Measurements from ENCODE around the gene PRM1.
"Not testable (repeated sequence)": the region's sequence is repeated elsewhere in the genome, so short reads cannot be mapped to it uniquely, and the experiment has no call there.

PRM1 gene

DNA sequence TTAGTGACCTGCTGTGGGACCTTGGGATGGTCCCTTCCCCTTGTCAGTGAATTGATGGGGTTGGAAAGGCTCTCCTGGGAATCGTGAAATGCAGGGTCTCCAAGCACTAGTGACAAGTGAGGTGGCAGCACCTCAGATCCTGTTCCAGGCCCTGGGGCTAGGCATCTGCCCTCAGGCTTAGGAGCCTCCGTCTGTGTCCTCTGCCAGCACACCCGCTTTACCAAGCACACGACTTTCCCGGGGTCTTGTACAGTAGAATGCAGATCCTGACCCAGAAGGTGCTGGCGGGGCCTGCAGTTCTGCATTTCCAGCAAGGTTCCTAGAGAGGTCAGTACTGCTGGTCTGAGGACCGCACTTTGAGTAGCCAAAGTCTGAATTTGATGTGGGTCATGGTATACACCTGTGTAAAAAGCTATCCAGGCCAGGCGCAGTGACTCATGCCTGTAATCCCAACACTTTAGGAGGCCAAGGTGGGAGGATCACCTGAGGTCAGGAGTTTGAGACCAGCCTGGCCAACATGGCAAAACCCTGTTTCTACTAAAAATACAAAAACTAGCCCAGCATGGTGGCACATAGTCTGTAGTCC lies 33.3 kb upstream of the PRM1 start:
- DNase-seq (ENCODE audit: low read depth) = no peak

DNA sequence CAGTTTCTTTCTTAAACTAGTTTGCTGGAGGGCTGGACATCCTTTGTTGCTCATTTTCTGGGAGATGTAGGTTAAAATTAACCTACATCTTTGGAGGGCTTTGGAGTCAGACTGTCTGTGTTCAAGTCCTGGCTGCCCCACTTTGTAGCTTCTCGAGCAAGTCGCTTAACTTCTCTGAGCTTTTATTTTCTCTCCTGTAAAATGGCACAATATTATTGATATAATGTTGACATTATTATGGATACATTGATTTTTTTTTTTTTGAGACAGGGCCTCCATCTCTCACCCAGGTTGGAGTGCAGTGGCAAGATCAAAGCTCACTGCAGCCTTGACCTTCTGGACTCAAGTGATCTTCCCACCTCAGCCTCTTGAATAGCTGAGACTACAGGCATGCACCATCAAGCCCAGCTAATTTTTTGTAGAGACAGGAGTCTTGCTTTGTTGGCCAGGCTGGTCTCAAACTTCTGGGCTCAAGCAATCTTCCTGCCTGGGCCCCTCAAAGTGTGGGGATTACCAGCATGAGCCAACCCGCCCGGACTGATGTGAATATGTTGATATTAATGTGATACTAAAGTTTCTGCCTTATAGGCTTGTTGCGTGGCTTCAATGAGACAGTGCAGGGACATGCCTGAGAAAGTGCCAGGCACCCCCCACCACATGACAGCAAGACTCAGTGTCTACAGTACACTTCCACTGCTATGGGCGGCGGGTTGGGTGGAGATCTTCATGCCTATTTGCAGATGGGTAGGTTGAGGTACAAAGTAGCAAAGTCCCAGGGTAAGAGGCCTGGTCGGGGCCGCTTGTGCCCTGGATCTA lies 32.6 kb upstream of the PRM1 start:
- no peak for DNase-seq (ENCODE audit: low read depth)

DNA sequence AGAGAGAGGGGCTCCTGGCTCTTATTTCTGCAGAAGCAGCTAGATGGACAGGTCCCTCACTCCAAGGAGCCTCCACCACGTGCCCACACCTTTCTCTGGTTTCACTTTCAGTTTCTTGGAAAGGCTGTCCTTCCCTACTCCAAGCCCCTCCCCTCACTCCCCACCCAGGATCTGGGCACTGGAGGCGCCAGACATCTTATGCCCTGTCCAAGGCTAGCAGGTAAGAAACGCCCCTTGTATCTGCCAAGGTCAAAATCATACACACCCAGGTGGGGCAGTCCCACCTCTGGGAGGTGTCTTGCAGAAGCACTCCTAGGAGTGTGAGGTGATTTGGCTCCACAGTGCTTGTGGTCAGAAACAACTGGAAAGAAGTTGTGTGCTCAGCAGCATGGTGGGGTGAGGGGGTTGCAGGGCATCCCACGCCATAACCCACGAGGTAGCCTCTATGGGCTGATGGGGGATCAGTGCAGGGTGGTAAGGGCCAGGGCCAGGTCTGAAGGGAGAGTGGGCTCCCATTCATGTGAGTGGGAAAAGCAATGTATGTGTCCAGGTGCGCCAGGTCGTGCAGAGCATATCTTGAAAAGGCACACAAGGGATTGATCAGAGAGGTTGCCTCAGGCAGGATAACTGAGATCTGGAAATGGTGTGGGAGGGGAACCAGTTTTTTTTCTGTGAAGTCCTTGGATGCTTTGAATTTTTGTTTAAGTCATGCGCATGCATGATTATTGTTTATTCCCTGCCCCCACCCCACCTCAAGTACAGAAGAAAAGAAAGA lies 31.8 kb upstream of the PRM1 start:
- no peak for DNase-seq (ENCODE audit: low read depth)

DNA sequence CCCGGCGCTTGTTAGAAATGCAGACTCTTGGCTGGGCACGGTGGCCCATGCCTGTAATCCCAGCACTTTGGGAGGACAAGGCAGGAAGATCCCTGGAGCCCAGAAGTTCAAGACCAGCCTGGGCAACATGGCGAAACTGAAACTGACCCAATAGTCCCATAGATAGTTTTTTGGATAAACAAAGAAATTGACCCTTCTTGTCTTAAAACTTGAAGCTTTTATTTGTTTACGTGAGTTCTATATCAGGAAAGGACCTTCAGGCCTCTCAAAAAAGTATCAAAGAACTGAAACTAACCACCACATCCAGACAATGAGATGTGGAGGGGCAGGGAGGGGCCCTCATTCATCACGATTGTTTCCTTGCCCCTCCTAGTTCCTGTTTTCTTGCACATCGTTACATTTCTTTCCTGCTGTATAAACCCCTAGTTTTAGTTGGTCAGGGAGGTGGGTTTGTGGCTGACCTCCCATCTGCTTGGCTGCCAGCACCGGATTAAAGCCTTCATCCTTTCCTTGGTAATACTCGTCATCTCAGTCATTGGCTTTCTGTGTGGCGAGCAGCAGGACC lies 29.9 kb upstream of the PRM1 start:
- no peak for DNase-seq (ENCODE audit: low read depth)

DNA sequence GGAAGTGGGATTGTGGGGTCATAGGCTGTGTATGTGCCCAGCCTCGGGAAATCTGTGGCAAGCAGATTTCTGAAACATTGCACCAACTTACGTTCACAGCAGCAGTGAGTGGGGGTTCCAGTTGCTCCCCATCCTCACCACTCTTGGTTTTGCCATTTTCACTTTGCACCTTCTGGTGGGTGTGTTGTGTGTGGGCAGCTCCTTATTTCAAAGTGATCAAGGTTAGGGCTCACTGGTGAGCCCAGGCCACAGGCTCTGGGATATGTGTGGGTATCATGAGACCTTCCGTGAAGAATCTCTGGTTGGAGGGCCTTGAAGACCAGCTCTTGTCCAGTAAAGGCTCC lies 29.5 kb upstream of the PRM1 start:
- DNase-seq (ENCODE audit: low read depth) = no peak

DNA sequence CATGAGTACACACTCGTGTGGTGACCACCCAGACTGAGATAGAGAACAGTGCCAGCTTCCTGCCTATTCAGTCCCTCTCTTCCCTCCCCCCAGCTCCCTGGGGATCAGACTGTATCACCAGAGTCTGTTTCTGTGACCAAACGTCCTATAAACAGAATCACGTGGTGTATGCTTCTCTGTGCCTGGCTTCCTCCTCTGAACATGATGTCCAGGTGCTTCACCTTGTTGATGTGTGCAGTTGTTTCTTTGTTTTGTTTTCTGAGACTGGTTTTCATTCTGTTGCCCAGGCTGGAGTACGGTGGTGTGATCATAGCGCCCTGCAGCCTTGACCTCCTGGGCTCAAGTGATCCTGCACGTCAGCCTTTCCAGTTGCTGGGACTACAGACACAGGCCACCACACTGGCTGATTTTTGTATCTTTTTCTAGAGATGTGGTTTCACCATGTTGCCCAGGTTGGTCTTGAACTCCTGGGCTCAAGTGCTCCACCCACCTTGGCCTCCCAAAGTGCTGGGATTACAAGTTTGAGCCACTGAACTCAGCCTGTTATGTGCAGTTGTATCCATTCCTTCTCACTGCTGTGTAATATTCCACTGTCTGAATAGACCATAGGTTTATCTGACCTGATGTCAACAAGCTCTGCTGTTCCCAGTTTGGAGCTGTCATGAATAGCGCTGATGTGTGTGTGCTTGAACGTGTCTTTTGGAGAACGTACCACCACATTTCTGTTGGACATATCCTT lies 28.9 kb upstream of the PRM1 start:
- no peak for DNase-seq (ENCODE audit: low read depth)

DNA sequence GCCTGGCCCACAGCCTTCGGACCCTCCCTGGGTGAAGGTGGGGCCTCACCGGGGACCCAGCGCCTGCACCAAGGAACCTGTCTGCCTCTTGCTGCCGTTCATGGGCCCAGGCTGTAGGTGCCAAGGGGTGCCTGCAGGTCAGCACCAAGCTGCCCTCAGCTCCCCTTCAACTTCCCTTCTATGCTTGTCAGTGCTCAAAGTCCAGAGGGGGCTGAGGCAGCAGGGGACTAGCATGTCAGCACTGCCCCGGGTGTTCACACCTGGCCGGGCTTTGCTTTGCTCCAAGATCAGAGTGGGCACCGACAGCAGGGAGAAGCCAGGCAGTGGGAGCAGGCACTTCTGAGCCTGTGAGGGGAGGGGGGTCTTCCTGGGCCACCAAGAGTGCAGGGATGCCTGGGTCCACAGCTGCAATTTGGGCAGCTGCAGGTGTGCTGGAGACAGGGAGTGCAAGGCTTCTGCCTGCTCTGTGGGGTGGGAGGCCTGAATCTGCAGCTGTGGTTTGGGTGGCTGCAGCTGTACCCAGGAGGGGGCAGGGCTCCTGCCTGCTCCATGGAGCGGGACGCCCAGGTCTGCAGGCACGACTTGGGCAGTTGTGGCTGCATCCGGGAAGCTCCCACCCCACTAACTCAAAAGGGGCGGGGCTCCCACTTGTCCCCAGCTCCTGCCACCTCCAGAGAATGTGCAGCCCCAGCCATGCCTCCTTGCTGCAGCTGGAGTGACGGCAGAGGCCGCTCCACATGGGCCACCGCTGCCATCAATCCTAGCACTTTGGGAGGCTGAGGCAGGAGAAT lies 27.6 kb upstream of the PRM1 start:
- no peak for DNase-seq (ENCODE audit: low read depth)

DNA sequence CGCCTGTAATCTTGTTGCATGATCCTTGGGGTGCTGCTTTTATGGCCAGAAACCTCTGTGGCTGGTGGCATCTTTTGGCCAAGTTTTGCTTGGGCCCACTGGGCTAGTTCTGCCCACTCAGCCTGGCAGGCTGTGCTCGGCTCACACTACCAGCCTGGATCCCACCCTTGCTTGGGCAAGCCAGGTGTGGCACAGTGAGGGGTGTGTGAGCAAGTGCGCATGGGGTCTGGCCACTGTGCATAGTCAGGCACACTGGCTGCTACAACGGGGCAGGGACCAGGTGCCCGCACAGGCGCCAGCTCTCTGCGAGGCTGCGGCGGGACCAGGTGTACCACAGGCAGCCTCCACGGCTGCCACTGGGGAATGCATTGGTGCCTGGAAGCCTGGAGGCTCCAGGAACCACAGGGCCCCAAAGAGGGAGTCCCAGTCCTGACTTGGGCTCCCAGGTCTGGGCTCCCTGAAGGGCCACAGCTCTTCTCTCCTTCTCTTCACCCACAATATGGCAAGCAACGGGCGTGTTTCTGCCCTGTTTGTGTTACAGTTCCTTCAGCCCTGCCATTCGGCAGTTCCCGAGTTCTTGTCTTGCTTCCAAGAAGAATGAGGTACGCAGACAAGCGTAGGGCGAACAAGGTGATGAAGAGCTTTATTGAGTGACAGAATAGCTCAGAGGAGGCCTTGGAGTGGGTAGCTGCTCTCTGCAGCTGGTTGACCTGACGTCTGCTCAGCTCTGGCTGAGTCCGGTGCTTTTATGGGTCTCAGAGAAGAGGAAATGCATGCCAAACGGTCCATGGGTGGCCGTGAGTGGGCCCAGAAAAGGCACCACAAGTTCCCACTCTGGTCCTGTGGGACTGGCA lies 26.7 kb upstream of the PRM1 start:
- DNase-seq (ENCODE audit: low read depth) = no peak

DNA sequence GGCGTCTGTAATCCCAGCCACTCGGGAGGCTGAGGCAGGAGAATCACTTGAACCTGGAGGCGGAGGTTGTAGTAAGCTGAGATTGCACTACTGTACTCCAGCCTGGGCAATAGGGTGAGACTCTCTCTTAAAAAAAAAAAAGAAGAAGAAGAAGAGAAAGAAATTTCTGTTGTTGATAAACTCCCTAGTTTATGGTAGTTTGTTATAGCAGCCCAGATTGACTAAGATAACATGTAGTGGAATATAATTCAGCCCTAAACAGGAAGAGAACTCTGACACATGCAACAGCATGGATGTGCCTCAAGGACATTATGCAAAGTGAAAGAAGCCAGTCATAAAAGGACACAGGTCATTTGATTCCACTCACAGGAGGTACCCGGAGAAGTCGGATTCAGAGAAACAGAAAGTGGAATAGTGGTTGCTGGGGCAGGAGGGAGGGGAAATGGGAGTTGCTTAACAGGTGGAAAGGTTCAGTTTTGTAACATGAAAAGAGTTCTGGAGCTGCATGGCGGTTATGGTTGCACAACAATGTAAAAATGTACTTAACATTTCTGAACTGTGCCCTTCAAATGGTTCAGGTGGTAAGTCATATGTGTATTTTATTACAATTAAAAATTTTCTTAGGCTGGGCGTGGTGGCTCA lies 26.0 kb upstream of the PRM1 start:
- DNase-seq (ENCODE audit: low read depth) = no peak

DNA sequence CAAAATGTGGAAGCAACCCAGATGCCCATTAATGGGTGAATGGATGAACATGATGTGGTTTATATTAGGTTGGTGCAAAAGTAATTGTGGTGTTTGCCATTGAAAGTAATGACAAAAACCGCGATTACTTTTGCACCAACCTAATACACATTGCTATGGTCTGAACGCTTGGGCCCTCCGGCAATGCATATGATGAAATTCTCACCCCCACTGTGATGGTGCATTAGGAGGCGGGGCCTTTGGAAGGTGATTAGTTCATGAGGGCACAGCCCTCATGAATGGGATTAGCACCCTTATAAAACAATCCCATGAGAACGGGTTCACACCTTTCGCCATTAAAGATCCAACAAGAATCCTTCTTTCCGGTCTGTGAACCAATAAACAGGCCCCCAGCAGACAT lies 25.3 kb upstream of the PRM1 start:
- DNase-seq (ENCODE audit: low read depth) = no peak

DNA sequence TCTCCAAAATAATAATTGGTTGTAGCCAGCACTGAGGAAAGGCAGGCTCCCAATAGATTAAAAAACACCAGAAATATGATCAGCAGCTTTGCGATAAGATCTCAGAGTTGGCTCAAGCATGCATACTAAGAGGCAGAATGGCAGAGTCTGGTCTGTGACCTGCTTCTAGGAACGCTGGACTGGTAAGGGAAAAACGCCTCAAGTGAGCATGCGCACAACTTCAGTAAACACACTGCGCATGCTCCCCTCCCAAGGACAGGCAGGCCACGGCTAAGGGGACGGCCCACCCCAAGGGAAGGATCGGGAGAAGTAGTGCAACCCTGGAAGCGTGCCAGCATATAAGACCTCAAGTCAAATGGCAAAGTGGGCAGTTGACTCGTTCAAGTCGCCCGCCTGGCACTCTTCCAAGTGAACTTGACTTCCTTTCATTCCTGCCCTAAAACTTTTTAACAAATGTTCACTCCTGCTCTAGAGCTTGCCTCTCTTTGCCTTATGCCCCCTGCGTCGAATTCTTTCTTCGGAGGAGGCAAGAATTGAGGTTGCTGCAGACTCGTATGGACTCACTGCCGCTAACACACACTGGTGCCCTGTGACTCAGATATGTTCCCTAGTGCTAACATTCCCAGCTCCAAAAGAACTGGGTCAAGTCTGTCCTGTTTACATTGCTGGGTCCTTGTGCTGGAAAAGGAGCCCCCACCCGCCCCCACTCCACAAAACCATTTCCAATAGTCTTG lies 22.4 kb upstream of the PRM1 start:
- DNase-seq (ENCODE audit: low read depth) = no peak

DNA sequence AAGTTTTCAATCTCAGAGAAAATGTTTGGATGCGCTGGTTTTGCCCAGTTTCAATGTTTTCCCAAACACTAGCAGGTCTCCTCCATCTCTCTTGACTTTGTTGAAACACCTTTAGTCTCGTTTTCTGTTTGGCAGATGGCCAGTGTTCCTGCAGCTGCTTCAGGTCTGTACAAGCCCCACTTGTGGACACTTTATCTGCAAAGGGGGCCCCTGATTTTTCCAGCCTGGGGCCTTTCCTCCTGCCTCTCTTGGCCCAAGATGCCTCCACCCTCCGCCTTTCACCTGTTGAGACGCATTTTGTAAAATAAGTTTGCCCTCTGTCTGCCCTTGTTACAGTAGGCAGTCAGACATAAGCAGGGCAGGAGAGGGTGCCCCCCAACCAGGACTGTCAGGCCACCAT lies 21.8 kb upstream of the PRM1 start:
- DNase-seq (ENCODE audit: low read depth) = no peak

DNA sequence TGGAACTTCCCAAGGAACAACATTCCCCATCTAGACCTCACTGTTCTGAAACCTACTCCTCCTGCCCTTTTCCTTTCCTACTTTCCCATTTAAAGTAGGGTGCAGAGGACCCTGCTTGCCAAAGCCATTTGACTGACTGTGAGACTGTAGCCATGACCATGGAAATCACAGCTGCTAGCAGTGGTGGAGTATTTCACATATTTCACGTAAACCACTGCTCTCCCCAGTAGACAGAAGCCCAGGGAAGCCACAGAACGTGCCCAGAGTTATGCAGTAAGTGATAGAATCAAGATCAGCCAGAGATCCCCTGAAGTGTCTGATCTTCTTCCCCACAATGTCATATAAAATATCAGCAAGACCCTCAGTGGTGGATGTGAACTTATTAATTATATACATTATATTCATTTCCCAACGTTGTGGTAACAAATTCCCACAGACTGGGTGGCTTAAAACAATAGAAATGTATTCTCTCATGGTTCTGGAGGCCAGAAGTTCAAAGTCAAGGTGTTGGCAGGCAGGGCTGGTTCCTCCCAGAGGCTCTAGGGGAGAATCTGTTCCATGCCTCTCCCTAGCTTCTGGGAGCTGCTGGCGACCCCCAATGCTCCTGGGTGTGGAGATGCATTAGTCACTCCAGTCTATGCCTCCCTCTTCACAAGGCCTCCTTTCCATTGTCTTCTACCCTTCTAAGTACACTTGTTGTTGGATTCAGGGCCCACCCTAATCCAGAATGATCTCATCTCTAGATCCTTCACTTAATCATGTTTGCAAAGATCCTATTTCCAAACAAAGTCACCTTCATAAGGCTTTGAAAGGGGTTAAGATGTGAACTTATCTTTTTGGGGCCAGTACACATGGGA lies 20.7 kb upstream of the PRM1 start:
- DNase-seq (ENCODE audit: low read depth) = no peak

DNA sequence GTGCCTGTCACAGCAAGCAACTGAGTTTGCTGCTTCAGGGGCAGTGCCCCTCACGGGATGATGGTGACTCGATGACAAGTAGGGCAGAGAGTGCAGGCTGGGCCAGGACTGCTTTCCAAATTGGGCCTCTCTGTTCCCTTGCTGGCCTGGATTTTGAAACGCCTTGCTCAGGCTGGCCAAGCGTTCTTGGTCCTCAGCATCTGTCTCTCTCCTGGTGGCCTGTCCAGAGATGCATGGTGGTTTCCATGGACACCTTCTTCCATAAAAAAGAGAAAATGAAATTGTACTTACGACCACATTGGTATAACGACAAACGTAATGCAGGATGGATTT lies 19.4 kb upstream of the PRM1 start:
- no peak for DNase-seq (ENCODE audit: low read depth)

DNA sequence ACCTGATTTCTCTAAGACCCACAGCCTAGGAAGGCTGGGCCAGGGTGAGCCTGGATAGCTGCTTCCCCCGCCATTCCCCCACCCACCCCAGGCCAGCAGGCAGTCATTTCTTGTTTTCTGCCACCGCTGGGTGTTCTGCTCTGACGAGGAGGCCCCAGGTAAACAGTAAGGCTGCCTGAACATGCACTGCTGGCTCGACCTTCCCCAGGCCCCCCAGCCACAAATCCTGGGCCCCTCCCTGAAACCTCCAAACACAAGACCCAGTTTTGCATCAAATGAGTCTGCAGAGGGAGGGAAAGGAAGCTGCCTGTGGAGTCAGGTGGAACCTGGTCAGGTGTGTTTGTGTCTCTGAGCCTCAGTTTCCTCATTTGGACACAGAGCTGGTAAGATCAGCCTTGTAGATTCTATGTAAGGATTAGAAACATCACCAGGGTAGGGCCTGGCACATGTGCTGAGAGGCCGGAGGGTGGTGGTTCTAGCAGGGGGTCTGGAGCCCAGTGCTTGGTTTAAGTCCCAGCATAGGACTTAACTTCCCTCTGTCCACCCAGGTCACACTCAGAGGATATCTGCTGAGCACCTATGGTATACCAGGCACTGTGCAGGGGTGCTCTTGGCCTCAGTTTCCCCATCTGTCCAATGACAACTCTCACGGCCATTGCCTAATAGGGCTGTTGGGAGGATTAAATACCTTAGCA lies 18.9 kb upstream of the PRM1 start:
- DNase-seq (ENCODE audit: low read depth) = no peak

DNA sequence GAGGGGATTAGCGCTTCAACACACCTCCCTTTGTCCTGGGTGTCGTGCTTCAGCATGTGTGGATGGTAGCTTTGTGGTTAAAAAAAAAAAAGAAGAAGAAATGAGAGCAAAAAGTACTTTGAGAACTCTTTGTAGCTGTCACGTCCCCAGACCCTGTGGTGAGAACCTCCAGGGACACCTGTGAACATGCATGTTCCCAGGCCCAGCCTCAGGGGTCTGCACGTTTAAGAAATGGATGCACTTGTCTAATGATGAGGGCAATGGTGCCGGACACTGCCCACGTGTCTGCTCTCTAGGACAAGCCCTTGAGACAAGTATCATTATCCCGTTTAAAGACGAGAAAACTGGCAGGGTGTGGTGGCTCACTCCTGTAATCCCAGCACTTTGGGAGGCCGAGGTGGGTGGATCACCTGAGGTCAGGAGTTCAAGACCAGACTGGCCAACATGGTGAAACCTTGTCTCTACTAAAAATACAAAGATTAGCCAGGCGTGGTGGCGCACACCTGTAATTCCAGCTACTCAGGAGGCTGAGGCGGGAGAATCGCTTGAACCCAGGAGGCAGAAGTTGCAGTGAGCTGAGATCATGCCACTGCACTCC lies 17.9 kb upstream of the PRM1 start:
- DNase-seq (ENCODE audit: low read depth) = not testable (repeated sequence)

DNA sequence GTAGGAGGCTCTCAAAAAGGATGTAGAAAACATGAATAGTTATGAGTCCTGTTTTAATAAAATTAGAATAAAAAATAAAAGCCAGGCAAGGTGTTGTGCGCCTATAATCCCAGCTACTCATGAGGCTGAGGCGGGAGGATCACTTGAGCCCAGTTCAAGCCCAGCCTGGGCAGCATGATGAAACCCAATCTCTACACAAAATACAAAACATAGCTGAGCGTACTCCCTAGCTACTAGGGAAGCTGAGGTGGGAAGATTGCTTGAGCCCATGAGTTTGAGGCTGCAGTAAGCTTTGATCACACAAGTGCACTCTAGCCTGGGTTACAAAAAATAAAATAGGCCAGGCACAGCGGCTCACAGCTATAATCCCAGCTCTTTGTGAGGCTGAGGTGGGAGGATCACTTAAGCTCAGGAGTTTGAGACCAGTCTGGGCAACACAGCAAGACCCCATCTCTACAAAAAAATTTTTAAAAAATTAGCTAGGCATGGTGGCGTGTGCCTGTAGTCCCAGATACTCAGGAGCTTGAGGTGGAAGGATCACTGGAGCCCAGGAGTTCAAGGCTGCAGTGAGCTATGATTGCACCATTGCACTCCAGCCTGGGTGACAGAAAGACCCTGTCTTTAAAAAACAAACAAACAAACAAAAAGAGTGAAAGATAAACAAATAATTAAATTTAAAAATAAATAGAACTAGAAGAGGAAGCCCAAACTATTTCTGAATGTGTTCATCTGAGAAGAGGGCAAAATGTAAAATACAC lies 17.2 kb upstream of the PRM1 start:
- DNase-seq (ENCODE audit: low read depth) = no peak

Data from stimulated activated CD8-positive, alpha-beta memory T cell treated with anti-CD3 and anti-CD28 coated beads, Interleukin-12 subunit alpha, Interleukin-12 subunit beta, amount 100 ng/mL, for 4 hours (primary cell).